Right renal cortex interstitium (tissue), 3 donors: ENCODE data around the gene INO80B. TPM values are rescaled to one million over a fixed set of nuclear protein-coding genes. Genes with fewer than 3 reads are reported as not detected.
"Not testable (repeated sequence)": the region's sequence is repeated elsewhere in the genome, so short reads cannot be mapped to it uniquely, and the experiment has no call there.

ENCODE experiments used
- DNase-seq, 3 donors: peaks; one replicate each; pipeline ENCODE4 v3.0.0-alpha.2; 2013; ENCODE audit warnings: low read depth in 3 of 3, low spot score in 2 of 3
- polyA plus RNA-seq, 3 donors: library from polyadenylated mRNA; unstranded; fragments of 120-200 nt; gene quantifications; one replicate each; pipeline ENCODE4 v1.2.1, GENCODE V29; 2013; ENCODE audit not compliant: insufficient read length in 3 of 3

INO80B gene
- 10 to 100 TPM; 14.6 to 29.6 (median 24.2) TPM for polyA plus RNA-seq

DNA sequence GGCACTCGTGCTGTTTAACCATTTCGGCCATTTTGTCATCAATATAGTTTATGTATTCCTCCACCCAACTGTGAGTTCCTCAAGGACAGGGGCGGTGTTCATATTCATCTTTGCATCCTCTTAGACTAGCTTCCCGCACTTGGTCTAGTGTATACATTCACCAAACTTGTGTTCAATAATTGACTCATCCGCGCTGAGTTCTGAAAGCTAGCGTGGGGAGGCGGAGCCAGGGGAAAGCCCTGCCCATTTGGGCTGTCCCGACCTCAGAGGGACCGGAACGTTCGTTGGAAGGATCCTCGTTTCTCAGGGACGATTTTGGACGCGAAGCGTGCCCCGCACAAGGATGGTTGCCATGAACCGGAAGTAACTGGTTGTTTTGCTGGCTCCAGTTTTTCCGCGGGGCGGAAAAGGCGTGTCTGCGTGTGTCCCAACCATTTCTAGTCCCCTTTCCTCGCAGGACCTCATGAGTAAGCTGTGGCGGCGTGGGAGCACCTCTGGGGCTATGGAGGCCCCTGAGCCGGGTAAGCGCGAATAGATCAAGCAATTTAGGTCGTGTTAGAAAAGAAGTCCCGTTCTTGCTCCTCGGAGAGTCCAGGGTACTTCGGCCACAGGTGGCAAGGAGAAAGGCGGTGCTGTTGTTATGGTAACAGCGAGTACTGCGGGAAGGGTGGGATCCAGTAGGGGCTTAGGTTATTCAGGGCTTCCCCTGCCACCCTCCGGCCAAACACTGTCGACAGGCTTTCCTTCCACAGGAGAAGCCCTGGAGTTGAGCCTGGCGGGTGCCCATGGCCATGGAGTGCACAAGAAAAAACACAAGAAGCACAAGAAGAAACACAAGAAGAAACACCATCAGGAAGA lies at the start of gene INO80B:
TSS of gene INO80B (plus strand) at position 434 of the 858 bp plus-strand sequence. CDS start at position 464, 30 bp downstream.
- DNase-seq, result peak; percentile 97 to 99 (median 97)

DNA sequence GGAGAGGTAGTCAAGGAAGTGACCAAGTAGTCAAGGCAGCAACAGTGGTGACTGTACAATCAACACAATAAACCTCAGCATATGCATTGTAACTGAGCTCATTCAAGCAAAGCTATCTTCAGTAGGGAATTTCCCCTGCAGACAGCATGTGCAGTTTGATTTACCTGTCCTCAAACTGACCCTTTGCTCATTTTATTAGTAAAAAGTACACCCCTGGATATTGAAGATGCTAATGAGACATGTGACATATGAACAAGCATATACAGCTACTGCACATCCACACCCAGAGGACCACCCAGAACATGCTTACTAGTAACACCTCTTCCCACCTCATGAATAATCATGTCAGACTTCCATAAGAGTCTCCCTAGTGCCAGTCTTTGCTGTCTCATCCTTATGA lies 48.9 kb upstream of the INO80B start:
- no peak for DNase-seq

DNA sequence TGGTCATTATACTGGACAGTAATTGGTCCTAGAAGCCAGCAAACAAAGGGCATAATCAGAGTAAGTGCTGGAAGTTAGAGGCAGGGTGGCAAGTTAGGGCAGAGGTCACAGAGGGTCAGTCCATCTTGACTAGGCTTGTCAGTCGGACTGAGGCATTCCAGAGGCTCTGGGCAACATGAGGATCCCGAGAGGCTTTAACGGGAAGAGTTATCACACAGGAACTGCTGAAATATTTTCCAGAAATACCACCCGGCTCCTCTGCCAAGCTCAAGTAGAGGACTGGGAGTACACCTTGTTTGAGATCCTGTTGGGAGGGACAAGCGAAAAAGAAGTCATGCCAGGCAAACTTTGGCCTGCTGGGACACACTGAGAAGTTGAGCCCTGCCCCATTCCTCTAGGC lies 47.2 kb upstream of the INO80B start:
- DNase-seq, result no peak

DNA sequence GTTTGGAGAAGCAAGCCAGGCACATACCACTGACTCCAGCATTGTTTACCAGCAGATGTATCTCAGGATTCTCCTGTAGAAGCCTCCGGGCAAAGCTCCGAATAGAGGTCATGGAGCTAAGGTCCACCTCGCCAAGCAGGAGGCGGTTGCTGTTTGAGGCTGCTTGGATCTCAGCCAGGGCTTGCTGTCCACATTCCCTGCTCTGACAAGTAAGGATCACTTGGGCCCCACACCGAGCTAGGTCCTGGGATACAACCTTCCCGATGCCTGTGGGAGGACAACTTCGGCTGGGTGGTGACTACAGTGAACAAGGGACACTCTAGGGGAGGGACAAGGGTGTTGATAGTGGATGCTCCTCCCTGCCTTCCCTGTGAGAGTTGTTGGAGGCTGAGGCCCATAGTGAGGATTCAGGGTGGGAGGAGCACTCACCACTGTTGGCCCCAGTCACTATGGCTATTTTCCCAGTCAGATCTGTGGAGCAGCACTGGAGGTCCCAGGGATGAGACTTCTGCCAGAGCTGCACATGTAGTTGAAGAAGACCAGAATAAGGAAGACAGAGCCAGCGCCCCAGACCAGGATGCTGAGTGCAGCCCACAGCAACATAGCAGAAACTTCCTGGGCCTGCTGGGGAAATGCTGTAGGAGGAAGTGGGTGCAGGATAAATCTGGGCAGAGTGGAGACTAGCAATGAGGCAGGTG lies 41.7 kb upstream of the INO80B start:
- no peak for DNase-seq

DNA sequence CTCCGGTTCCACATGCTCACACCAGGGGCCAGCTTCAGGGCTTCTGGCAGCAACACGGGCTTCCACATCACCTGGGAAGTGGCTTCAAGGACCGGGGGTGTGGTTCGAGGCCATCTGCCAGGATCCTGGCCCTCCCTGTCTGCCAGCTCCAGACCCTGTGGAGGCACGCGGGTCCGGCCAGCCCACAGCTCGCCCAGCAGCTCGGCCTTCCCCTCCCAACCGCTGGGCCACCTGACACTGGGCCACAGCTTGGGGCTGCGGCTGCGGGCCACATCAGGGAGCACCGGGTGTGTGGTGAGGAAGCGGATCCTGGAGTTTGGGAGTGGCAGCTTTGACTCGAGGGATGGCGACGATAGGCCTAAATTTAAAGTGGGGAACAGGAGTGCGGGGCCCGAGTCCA lies 40.4 kb upstream of the INO80B start:
- no peak for DNase-seq

DNA sequence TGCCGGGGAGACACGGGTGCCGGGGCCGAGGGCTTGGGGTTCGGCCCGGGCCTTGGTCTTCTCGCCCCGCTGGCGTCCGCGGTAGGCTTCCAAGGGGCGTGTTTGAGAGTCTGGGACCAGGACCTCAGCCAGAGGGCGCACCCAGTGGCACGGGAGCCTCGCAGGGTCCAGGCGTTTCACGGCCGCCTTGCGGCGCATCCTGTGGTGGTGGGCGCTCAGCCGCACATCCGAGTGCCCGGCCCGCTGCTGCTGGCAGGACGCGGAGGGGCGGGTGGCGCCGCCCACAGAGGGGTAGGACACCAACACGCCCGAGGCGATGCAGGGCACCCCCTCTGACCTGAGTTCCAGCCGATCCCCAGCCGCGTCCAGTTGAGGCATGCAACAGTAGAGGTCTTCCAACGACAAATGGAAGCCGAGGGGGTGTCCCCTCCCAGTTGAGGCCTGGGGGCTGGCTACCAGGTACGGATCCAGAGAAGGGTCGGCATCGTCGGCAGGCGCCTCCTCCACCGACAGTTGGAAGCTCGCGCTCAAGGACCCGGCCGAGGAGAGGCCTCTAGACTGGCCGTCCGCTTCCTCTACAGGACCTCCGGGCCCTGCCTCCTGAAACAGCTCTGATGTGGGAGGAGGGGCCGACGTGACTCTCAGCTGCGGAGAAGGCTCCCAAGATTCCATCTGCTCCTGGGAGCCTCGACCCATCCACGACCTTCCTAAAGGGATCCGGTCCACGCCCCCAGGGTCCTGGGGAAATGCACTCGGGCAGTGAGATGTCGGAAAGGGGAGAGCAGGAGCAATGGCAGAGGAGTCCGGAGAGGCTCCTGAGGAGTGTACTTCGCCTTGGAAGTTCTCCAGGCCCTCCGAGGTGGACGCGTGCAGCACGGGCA lies 39.8 kb upstream of the INO80B start:
- no peak for DNase-seq

DNA sequence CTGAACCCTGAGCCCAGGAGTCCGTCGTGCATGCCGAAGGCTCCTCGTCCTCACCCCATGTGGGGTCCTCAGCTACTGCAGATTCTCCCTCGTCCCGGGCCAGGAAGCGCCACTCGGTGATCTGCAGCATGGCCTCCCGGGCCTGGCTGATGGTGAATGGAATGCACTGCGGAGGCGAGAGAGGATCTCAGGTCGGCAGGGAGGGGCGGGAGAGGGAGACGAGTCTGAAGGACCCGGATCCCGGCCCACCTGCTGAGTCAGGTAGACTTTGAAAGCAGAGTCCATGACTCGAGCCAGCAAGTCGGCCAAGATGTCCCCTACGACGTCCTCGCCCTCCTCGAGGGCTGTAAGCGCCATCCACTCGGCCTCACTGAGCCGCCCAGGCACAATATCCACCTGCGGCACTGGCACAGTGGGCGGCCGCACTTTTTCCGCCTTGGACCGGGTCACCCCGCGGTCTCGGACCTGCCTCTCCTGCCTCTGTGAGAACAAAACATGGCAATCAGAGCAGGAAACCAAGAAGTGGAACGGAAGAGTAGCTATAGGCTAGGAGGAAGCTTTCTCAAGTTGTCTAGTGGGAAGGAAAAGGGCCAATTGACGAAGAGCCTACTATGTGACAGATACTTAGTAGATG lies 39.0 kb upstream of the INO80B start:
- DNase-seq, result no peak

DNA sequence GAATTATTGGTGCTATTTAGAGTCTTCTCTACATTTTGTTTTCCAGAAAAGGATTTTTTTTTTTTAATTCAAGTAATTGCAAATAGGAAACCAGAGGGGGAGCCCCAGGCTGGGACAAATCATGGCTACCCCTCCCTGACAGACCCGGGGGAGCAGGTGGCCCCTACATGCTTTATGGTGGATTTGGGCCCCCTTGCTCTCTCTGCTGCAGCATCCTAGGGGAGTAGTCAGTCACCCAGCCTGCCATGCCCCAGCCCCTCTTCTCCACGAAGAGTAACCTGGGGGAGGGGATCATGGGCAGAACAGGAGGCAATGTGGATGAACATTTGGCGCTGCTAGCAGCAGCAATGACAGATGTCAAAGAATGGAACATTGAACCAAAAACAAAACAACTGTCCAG lies 38.1 kb upstream of the INO80B start:
- DNase-seq, result no peak

DNA sequence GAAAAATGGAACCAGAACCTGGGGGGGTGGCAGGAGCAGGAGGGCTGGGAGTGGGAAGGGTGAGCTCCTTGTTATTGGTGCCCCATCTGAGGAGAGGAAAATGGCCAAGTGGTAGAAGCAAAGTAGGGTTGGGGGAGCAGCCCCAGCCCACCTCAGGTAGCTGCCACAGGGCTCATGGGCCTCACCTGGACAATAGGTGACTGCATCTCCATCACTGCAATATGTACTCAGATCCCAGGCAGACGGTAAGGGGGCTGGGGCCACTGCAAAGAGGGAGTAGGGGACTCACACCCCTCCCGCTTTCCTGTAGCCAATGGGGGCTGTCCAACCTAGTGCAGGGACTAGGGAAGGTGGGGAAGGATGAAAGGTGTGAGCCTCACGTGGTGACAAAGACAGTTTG lies 37.7 kb upstream of the INO80B start:
- no peak for DNase-seq

DNA sequence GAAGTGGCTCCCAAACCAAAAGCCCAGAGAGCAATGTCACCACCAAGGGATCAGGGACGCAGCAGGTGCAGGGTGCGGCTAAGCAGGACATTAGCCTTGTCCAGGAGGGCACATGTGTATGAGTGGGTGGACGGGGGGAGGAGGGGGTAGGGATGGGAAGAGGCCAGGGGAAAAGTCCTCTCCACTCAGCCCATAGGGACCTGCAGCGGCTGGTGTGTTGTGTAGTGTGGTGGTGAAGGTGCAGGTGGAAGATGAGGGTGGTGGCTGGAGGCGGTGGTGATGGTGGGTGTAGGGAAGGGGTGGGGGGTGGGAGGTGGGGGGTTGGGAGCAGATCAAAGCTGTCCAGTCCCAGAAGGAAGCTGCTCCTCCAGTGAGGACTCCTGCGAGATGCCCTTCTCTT lies 37.1 kb upstream of the INO80B start:
- no peak for DNase-seq

DNA sequence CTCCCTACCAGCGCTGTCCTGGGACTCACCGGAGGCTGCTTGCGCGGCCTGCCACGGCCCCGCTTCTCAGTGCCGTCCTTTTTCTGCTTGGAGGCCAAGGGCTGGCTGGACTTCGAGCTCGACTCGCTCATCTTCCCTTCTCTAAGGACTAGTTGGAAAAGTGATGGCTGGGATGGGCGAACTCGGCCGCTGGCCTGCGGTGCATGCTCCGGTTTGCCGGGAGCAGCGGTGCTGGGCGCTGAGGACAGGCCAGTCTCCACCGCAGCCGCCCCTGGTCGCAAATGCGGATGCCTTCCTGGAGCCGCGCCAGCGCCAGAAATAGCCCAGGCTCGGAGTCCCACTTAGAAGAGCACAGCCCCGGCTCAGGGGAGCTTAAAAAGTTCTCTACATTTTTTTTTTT lies 36.6 kb upstream of the INO80B start:
- DNase-seq, result no peak

DNA sequence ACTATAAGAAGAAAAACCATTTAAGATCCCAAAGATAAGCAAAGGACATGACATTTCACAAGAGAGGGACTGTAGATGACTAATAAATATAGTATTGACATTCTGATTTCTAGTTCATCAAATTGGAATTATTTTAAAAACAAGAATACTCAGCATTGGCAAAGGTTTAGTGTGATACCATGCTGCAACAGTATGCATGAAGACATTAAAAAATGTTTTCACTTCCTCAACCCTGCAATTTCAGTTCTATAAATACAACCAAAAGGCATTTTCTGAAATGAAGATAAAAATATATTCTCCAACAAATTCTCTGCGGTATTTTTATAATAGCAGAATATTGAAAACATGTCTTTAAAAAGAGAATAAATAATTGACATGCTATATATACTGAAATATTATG lies 35.5 kb upstream of the INO80B start:
- no peak for DNase-seq

DNA sequence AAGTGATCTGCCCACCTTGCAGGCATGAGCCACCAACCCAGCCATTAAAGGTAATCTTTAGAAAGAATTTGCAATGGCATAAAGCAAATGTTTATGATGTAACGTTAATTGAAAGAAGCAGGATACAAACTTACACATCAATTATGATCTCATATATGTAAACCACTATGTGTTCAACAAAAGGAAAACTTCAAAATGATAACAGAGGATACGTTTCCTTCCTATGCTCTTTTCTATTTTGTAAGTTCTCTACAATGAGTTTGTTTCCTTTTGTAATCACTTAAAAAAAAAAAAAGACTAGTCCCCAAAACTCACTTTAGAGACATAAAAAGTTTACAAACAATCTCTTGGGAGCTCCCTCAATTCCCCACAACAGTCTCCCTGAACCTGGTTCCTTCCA lies 34.9 kb upstream of the INO80B start:
- no peak for DNase-seq

DNA sequence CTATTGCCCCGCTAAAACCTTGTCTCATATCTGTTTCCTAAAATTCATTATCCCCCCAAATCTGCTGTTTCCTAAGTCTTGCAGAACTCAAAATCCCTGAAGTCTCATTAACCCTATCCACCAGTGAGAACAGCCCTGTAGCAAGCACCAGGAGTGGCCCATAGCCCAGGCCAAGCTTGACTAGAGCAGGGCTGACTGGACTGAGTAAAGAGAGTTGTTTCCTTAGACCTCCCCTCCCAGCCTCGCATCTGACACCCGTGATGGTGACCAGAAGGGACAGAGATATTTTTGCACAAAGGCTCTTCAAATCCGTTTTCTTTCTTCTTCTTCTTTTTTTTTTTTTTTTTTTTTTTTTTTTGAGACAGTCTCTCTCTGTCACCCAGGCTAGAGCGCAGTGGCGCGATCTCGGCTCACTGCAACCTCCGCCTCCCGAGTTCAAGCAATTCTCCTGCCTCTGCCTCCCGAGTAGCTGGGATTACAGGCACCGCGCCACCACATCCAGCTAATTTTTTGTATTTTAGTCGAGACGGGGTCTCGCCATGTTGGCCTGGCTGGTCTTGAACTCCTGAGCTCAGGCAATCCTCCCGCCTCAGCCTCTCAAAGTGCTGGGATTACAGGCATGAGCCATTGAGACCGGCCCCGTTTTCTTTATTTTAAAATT lies 34.3 kb upstream of the INO80B start:
- DNase-seq, result not testable (repeated sequence)

DNA sequence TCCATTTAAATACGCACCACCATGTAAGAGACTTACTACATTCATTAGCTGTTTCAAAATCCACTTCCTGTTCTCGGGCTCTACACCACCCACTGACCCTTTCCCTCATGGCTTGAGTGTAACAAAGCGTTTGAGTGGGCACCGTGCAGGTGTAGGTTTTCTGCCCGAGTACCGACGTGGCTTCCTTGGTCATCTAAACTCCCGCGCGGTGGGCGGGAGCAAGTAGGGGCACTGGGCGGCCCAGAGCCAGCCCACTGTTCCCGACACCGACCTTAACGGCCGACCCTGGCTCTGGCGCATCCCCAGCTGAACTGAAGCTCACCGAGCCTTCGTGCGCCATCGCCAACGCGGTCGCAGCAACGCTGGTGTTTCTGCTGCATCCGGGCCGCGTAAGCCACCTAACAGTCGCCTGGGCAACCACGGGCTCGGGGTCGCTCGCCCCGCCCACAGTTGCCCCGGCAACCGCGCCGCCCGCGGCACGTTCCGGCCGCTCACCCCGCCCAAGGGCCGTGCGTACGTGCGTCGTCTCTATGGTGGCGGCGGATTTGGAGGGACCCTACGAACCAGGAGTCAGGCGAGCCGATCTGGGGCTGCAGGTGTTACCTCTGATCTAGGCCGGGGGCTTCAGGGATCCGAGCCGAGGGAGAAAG lies 33.5 kb upstream of the INO80B start, which contains the start of the genes C2orf81 and WDR54:
TSS of gene C2orf81 (minus strand) at position 399 of the 650 bp plus-strand sequence. CDS start at position 340, 59 bp downstream.
TSS of gene WDR54 (plus strand) at position 510 of the 650 bp plus-strand sequence. CDS start 424 bp downstream, outside the sequence.
- no peak for DNase-seq

DNA sequence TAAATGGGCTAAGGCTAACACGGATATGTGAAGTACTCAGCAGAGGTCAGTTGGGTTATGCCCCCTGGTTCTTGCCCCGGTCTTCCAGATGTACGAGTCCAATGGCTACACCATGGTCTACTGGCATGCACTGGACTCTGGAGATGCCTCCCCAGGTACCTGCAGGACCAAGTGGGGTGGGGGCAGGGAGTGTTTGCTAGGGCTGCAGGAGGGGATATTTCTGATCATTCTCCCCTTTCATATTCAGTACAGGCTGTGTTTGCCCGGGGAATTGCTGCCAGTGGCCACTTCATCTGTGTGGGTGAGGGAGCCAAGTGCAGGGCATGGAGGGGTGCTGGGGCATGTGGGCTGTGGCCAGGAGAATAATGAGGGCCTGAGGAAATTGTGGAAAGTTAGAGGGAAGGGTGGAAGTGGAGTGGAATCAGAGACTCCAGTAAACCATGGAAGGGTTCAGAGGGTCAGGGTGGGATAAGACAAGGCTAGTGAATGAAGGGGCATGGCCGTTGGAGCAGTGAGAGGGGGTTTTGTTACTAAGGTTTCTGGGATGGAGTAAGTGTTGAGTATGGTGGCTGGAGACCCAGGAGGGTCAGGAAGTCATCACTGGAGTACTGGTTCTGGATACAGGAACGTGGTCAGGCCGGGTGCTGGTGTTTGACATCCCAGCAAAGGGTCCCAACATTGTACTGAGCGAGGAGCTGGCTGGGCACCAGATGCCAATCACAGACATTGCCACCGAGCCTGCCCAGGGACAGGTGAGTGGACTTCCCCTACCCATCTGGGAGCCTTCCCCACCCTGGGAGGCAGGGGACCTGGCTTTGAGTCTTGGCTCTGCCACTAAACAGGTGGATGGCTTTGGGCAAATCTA lies 31.4 kb upstream of the INO80B start:
- no peak for DNase-seq

DNA sequence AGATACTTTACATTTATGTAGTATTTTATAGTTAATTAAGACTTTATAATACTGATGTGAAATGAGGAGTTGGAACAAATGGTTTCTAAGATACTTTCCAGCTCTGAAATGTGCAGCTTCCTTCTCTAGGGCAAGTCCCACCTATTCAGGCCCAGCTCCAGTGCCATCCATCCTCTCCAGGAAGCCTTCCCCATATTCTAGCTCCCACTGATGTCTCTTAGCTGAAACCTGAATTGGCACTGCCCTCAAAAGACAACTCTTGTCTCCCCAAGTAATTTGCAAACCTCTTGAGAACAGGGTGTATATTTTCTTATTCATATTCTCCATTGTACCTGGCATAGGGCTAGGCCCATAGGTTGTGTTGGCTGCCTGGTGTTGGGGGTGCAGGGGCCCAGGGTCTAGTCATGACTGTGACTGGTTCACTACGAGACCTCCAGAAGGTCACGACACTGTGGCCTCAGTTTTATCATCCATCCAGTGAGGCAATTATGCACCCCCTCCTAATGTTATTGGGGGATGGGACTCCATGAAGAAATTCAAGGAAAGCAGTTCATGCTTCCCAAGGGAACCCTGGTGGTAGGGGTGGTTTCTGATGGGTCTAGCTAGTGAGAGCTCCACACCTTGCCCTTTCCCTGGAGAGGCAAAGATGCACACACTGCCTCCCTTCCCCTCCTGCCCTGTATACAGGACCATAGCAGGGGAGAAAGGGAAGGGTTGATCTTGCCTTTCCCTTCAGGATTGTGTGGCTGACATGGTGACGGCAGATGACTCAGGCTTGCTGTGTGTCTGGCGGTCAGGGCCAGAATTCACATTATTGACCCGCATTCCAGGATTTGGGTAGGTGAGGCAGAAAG lies 30.5 kb upstream of the INO80B start:
- no peak for DNase-seq
